HG02938 (cell line): Measurements from ENCODE around the gene S100G.

Experiments used
- ATAC-seq: cut with Tn5 transposase; IDR thresholded peaks from one replicate; pipeline ENCODE4 v1.9.1; 2021; ENCODE audit warnings: mild to moderate bottlenecking, moderate library complexity; ENCODE audit not compliant: unreplicated experiment

The S100G gene

DNA sequence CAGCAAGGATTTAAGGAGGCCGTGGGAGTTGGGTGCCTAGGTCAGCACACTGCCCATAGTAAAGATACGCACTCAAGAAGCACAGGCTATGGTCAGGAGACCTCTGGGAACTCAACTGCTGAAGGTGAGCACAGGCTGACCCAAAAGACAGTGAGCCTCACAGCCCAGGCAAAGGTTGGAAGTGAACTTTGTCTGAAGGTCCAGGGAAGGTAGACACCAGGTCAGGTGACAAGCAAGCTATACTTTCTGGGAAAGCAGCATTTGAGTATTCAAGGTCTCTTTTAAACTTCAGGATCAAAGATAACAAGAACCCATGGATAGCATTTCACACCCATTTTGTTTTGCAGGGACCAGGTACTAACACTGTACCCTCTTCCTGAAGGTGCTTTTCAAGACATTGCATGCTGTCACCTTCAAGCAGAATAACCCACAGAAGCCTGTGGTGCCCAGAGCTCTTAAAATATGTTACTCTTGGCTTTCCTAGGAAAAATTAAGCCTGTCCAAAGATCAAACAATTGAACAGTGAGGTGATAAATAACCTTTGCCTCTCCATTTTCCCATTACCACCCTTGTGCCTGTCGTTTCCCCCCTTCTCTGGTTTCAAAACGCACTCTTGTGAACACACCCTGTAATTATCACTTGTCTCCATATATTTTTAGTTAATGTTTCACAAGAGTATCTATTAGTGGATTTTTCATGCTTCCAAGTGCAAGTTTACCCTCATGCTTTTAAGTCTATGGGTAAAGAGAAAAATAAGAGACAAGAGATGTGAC lies 3.4 kb upstream of the S100G start:
- ATAC-seq, result no peak

DNA sequence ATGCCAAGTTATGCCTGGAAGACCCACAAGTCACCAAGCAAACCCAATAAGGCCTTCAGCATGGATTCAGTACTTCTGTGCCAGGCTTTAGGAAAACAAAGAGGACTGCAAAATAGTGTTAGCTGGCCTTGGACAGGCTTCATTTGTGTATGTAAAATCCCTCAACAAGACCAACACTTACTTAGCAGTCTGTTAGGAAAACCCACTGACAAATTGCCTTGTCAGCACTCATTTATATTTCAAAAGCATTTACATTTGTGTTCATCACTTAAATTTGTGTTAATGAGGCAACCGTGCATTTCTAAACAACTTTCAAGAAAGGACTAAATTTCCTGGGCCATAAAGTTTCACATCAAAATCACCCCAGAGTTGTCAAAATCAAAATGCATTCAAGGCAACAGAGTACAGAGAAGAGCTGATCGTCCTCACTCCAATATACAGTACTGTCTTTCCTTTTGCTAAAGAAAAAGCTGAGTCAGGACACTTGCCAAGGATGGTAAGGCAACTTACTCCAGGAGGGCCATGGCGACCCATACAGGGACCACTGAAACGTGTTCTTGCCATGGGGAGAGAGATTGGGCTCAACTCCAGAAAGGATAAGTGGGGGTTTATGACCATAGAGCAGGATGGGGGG lies 1.6 kb downstream of the S100G start:
- ATAC-seq, result no peak

DNA sequence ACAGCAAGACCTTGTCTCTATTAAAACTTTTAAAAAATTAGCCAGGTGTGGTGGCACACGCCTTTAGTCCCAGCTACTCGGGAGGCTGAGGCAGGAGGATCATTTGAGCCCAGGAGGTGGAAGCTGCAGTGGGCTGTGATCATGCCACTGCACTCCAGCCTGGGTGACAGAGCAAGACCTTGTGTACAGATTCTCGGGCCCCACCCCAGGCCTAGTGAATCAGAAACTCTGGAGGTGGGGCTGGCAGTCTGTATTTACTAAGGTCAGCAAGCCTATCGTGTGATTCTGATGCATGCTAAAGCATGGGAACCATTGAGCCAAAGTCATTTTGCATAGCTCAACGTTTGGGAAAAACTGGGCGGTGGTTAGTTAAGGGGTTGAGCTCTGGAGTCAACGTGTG lies 3.5 kb downstream of the S100G start:
- no peak for ATAC-seq

DNA sequence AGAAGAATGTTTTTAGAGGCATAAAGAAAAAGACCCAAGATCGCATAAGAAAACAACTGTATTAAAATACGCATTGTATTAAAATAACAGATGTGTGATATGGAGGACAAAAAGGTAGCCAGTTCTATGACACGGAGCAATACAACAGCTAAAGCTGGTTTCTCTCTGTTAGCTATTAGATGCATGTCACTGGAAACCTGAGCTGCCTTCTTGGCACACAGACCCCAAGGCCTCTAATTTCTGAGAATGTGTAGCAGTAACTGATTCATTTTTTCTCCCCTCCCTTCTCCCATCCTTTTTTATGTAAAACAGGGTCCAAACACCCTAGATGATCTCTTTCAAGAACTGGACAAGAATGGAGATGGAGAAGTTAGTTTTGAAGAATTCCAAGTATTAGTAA lies 4.1 kb downstream of the S100G start:
- ATAC-seq, result no peak

DNA sequence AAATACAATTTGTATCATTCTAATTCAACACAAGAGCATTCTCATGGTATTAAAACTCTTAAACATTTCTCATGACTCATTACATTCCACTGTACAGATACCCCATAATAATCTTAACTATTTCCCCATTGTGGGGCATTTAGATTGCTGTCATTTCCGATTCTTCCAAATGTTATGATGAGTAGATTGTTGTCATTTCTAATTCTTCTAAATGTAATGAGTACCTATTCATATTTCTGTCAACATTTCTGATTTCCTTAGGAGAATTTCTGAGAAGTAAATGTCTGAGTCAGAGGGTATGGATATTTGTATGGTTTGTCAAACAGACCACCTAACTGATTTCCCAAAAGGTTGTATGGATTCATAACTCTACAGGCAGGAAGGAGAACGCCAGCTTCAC lies 8.3 kb downstream of the S100G start:
- no peak for ATAC-seq

DNA sequence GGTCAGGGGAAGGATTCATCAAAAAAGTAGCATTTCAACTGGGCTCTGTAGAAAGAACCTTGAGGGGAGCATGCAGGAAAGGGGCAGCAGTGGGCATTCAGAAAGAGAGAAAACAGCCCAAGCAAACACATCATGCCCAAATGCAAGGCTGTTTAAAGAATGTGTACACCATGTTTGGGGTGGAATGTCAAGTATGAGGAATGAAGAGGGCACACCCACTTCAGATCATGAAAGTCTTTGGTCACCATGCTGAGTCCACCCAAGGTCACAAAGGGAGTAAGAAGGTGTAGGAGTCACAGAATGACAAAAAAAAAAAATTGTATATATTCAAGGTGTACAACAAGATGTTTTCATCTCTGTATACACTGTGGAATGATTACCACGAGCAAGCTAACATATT lies 9.4 kb downstream of the S100G start:
- no peak for ATAC-seq

DNA sequence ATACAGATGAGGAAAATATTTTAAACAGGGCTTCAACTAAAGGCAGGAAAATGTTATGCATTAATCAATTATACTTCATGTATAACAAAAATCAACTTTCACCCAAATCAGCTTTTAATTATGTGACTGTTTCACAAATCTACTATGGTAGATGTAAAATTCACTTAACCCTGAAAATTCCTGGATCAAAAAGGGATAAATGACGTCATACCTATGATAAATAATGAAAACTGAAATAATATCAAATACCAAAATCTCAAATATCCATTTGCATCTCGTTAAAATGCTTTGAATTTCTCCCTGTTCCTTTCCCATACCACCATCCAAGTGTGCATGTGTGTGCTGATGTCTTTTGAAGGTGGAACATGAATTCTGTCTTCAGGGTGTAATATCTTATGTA lies 11.5 kb downstream of the S100G start:
- ATAC-seq, result no peak

DNA sequence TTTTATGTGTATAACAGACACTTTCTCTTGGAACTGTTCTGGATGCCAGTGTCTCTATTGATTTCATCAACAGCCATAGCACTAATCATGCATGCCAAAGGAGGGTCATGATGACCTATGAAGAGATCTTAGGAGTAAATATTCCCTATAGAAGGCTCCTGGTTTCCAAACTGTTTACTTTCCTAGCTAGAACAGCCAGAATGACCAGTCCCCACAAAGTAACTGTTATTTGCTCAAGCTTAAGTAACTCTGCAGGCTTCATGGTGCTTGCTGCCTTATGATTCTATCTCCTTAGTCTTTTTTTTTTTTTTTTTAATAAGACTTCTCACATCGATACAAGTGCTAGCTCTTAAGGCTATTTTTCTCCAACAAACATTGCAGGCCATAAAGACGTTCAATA lies 12.4 kb downstream of the S100G start:
- no peak for ATAC-seq

DNA sequence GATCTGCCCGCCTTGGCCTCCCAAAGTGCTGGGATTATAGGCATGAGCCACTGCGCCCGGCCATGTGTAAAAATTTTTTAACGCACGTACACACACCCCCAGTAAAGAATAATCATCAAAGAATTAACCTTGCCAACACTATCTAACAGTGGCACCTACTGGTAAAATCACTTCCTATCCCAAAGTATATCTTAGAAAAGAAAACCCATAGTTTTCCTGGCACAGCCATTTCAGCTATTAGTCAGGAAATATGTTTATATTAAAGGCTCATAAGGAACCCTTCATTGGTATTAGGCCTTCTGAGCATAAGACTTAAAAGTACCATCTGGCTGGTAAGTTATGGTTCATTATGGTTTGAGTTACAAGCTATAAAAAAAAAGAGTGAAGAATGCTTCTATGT lies 14.1 kb downstream of the S100G start:
- ATAC-seq, result no peak

DNA sequence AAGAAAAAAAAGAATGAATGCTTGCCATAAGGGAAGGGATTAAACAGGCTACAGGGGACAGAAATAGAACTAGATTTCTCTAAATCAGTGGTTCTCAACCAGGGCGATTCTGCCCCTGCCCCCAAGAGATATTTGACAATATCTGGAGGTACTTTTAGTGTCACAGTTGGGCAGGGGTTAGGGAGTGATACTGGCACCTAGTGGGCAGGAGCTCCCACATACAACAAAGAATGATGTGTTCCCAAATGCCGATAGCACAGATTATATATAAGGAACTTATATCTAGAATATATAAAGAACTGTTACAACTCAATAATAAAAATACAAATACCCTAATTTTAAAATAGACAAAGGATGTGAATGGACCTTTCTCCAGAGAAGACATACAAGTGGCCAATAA lies 14.7 kb downstream of the S100G start:
- no peak for ATAC-seq

DNA sequence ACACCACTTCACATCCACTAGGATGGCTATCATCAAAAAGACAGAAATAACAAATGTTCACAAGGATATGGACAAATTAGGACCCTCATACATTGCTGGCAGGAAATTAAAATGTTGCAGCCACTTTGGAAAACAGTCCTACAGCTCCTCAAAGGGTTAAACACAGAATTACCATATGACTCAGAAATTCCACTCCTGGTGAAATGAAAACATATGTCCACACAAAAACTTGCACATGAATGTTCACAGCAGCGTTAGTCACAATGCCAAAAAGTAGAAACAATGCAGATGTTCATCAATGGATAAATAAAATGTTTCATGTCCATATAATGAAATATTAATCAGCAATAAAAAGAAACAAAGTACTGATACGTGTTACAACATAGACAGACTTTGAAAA lies 15.1 kb downstream of the S100G start:
- ATAC-seq, result no peak

DNA sequence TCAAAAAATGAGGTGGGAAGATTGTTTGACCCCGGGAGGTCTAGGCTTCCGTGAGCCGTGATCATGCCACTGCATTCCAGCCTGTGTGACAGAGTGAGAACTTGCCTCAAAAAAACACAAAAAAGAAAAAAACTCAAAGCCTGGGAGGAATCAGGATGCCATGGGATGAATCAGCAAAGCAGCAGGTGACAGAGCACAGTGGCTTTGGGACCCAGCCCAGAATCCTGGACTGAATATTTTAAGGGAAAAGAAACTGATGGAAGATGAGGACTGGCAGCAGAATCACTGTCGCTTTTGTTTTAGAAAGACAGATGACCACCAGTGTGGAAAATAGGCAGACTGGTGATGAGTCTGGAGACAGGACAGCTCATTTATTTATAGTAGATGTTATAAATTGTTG lies 16.6 kb downstream of the S100G start:
- no peak for ATAC-seq

DNA sequence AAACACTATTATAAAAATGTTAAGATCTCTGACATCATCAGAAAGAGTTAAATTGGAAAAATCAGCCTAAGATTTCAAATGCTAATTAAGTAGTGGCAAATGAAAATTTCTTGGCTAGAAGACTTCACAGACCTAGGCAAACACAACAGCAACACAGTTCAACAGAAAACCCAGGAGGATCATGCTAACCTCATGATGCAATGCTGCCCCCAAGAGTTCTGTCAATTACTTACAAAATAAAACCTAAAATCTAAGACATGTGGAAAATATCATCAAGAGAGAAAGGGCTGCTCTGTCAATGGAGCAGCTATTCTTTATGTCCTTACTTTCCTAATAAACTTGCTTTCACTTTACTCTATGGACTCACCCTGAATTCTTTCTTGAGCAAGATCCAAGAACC lies 21.0 kb downstream of the S100G start:
- no peak for ATAC-seq

DNA sequence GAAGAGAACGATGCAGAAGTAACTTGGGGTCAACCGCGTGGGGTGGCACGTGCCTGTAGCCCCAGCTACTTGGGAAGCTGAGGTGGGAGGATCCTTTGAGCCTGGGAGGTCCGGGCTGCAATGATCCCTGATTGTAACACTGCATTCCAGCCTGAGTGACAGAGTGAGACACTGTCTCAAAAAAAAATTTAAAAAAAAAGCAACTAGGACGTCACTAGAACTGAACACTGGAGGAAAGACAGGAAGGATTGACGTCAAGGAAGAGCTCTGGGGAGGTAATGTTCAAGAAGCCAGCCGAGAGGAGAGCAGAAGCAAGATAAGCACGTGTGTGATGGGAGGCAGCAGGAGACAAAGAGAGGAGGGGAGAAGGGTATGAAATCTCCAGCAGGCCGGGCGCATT lies 28.7 kb downstream of the S100G start:
- ATAC-seq, result no peak

DNA sequence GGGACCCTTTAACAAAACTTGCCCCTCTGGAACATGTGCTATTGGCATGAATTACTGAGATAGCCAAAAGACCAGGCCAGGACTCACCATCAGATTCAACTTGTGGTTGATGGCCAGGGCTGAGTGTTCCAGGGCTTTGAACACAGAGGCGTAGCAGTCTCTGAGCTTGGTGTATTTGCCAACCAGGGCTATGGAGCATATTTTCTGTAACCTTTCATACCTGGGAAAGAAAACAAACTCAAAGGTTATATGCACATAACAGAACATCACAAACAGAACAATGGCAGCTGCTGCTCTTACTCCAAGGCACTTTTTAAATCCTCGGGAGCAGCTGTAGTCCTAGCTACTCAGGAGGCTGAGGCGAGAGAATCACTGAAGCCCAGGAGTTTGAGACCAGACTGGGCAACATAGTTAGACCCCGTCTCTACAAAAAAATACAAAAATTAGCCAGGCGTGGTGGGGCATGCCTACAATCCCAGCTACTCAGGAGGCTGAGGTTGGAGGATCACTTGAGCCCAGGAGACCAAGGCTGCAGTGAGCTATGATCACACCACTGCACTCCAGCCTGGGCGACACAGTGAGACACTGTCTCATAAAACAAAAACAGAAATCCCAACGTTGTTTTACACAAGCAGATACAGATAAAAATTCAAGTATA lies 33.2 kb downstream of the S100G start:
- ATAC-seq, result no peak

DNA sequence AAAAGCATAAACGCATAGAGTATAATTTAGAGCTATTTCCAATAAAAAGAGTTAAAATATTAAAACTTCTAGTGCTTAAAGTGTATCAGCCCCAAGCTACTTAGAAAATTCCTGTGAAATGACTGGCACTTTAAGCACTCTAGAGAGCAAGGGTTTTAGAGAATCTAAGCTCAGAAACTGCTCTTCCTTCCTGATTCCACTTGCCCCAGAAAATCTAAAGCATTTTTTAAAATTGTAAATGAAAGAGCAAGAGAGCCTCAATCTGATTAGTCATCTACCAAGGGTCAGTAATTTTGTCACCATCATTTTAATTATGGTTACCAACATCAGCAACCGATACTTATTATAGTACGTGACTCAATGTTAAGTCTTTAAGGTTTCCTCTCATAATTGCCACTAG lies 37.6 kb downstream of the S100G start:
- no peak for ATAC-seq

DNA sequence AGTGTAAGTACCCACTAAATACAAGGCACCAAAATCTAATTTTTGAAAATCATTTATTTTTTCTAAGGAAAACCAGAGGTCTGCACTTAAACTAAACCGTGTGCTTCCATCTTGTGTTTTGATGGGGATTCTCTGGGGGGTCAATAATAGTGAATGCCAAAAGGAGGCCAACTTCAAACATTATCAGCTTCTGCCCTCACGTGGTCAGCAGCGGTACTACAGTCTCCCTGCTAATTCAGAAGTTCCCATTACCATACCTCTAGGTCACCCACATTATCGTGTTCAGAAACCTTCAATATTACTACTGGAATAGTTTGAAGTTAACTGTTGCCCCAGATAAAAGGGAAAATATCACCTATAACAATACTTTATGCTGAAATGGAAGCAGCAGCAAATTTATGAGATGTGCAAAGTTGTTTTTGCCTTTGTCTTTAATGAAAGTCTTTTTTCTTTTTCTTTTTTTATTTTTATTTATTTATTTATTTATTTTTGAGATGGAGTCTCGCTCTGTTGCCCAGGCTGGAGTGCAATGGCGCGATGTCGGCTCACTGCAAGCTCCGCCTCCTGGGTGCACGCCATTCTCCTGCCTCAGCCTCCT lies 45.2 kb downstream of the S100G start:
- ATAC-seq, result no peak

DNA sequence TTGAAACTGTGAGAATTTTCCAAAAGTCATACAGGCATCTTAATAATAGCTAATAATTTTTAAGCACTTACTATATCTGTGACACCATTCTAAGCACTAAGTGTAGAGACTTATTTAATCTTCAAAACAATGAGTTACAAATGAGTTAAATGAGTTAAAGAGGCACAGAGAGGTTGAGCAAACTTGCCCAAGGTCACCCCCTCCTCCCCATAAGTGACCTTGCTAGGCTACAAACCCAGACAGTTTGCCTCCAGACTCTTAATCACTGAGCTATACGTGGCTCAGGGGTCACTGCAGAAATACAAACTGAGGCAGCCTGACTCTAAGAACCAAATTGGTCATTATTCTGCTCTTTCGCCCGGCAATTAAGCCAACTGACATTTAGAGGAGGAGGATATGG lies 47.0 kb downstream of the S100G start:
- no peak for ATAC-seq

DNA sequence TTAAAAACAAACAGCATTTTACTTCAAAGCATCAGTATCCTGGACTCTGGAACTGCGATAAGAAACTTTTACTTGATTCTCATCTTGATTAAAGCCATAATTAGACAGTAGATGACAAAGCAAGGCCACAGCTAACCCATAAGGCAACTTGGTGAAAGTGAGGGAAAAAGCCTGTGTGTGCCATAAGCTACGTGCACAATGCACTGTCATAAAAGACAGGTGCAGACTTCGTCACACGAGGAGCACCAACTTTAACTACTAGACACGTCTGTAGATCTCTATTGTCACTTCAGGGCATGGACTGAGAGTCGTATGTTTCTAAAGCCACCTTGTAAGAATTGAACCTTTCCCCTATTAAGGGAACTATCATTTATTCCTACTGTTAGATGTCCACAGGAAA lies 49.4 kb downstream of the S100G start:
- no peak for ATAC-seq

DNA sequence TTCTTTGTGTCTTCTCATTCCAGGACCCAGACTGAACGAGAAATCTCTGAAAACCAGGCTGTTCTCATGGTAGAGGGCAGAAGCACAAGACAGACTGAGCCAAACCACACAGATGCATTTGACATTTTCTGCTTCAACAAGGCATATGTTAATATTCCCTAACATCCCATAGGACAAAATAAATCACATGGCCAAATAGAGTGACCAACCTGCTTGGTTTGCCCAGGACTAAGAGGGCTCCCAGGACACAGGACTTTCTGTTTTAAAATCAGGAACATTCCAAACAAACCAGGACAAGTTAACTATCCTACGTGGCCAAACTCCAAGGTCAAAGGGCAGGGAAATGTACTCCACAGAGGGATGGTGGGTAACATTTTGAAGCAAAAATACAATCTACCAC lies 50.8 kb downstream of the S100G start:
- no peak for ATAC-seq

DNA sequence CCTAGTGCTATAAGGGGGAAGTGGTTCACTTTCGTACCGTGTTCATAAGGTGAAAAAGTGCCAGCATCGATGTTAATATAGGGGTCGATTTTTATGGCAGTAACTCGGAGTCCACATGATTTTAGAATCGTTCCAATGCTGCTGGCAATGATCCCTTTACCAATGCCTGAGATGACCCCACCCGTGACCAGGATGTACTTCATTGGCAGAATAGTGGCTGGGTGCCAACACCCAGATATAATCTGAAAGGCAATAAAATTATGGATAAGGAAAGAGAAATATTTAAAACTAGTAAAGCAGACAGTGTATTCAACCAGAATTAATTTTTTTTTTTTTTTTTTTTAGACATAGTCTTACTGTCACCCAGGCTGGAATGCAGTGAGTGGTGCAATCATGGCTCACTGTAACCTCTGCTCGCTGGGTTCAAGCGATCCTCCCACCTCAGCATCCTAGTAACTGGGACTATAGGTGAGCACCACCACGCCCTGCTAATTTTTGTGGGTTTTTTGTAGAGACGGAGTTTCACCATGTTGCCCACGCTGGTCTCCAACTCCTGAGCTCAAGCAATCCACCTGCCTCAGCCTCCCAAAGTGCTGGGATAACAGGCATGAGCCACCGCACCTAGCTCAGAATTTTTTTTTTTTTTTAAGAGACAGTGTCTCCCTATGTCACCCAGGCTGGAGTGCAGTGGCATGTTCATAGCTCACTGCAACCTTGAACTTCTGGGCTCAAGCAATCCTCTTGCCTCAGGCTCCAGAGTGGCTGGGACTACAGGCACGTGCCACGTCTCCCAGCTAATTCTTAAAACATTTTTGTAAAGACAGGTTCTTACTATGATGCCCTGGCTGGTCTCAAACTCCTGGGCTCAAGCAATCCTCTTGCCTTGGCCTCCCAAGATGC lies 53.0 kb downstream of the S100G start:
- ATAC-seq, result no peak
